Measurements from ENCODE around the gene OR51A7.

The OR51A7 gene

DNA sequence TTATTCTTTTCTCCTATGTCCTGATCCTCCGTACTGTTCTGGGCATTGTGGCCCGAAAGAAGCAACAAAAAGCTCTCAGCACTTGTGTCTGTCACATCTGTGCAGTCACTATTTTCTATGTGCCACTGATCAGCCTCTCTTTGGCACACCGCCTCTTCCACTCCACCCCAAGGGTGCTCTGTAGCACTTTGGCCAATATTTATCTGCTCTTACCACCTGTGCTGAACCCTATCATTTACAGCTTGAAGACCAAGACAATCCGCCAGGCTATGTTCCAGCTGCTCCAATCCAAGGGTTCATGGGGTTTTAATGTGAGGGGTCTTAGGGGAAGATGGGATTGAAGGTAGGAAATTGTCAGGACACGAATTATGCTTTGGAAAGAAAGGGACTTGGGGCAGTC is 21.0 kb upstream of the OR51A7 start:
- H3K4me3 ChIP-seq (ENCODE audit: low read depth, low read length): no peak overlapping the region
- TF ChIP-seq, protein P1, sequence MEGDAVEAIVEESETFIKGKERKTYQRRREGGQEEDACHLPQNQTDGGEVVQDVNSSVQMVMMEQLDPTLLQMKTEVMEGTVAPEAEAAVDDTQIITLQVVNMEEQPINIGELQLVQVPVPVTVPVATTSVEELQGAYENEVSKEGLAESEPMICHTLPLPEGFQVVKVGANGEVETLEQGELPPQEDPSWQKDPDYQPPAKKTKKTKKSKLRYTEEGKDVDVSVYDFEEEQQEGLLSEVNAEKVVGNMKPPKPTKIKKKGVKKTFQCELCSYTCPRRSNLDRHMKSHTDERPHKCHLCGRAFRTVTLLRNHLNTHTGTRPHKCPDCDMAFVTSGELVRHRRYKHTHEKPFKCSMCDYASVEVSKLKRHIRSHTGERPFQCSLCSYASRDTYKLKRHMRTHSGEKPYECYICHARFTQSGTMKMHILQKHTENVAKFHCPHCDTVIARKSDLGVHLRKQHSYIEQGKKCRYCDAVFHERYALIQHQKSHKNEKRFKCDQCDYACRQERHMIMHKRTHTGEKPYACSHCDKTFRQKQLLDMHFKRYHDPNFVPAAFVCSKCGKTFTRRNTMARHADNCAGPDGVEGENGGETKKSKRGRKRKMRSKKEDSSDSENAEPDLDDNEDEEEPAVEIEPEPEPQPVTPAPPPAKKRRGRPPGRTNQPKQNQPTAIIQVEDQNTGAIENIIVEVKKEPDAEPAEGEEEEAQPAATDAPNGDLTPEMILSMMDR (IDR thresholded peaks at IDR 0.05; ENCODE audit: control insufficient read depth, extremely low read depth, insufficient read depth): no peak
- DNase-seq (ENCODE audit: low read depth): no peak

DNA sequence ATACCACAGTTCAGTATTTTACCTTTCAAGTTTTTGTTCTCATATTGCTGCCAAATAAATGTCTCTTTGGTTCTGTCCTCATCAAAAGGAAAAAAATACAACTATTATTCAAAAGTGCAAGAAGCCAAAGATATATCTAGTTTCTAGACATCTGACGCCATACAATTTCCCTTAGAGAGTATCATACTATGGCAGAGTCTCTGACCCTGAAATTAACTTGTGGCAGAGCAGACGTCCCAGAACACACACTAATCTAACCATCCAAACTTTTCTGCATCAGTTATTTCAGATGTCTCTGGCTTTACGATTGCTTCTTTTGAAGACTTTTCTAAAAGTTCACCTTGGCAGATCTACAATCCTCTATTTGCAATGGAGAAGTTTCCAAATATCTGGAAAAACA is 19.2 kb upstream of the OR51A7 start:
- TF ChIP-seq, protein P1 (IDR thresholded peaks at IDR 0.05; ENCODE audit: control insufficient read depth, extremely low read depth, insufficient read depth): no peak
- no peak overlapping the region for H3K4me3 ChIP-seq (ENCODE audit: low read depth, low read length)
- no peak for DNase-seq (ENCODE audit: low read depth)

DNA sequence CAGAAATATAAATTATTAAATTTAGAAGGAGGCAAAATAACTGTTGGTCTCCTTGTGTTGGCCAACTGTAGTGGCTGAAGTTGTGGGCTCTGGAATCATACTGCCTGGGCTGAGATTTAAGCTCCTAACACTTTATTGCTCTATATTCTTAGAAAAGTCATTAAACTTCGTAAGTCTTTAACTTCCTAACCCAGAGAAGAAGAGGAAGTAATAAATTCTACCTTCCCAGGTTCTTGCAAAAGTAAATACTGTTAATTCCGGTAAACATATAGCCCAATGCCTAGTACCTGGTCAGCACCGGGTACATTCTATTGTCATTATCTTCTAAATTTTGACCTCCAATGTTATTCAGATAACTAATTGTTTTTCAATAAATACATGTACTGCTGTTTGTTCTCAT is 17.4 kb upstream of the OR51A7 start:
- TF ChIP-seq, protein P1 (IDR thresholded peaks at IDR 0.05; ENCODE audit: control insufficient read depth, extremely low read depth, insufficient read depth): no peak
- H3K4me3 ChIP-seq (ENCODE audit: low read depth, low read length): no peak overlapping the region
- DNase-seq (ENCODE audit: low read depth): peak; percentile 15

DNA sequence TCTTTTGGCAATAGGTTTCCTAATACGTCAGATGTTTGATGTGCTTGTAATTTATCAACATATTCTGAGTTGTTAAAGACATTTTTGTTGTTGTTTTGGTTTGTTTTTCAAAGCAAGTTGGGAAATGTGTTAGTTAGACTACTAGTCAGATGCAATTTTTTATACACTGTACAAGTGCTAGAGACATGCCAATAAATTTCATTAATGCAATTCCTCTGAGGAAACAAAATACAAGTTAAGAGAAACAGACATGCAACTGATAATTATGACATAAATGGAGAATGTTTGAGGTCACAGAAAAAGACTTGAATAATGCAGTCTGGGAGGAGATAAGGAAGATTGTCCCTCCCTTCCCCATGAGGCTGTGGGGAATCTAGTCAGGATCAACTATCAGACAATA is 16.0 kb upstream of the OR51A7 start:
- DNase-seq (ENCODE audit: low read depth): no peak
- no peak overlapping the region for H3K4me3 ChIP-seq (ENCODE audit: low read depth, low read length)
- TF ChIP-seq, protein P1 (IDR thresholded peaks at IDR 0.05; ENCODE audit: control insufficient read depth, extremely low read depth, insufficient read depth): no peak

DNA sequence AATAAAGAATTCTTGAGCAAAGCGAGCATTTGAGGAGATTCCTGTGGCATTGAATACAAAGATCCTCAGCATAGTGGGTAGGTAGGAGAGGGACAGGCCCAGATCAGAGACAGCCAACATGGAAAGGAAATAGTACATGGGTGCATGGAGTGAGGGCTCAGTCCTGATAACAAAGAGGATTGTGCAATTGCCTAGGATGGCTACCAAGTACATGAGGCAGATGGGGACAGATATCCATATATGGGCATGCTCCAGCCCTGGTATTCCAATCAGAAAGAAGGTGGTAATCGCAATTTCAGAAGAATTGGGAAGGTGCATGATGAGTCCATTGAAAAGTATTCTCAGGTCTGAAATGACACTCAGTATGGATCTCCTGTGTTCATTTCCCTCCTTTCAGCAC is 13.3 kb upstream of the OR51A7 start:
- TF ChIP-seq, protein P1 (IDR thresholded peaks at IDR 0.05; ENCODE audit: control insufficient read depth, extremely low read depth, insufficient read depth): no peak
- H3K4me3 ChIP-seq (ENCODE audit: low read depth, low read length): no peak overlapping the region
- DNase-seq (ENCODE audit: low read depth): no peak

DNA sequence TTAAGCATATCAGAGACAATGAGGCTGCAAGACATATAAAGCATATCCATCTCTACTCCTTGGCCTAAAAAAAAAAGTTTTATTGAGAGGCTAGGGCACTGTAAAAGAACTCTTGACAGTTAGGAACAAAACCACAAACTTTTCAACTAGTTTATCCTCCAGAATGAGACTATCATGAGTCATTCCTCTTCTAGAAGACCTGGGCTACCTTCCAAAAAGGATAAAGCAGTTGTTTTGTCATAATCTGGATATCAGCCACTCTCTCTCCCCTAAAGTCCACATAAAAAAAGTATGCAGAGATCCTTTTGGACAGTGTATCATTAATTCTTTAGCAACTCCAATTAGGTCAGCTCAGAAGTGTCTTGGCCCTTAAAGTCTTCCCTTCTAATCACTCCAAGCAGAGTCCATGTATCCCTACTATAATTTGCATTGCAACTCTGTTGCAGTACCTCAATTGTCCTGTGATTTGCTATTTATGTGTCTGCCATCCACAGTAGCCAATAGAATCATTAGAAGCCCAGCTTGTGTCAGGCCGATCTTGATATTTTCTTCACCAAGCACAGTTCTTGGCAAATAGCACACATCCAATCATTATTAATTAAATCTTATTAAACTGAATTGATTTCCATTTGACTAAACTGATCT is 11.5 kb upstream of the OR51A7 start:
- no peak overlapping the region for H3K4me3 ChIP-seq (ENCODE audit: low read depth, low read length)

More for the DNA sequence above, 11.5 kb upstream of the OR51A7 start:
- TF ChIP-seq, protein P1 (IDR thresholded peaks at IDR 0.05; ENCODE audit: control insufficient read depth, extremely low read depth, insufficient read depth): no peak
- peak; percentile 2 for DNase-seq (ENCODE audit: low read depth)
